ENCODE measurements around the gene HNRNPUL2.
"Not testable (repeated sequence)": the region's sequence is repeated elsewhere in the genome, so short reads cannot be mapped to it uniquely, and the experiment has no call there.

The HNRNPUL2 gene

DNA sequence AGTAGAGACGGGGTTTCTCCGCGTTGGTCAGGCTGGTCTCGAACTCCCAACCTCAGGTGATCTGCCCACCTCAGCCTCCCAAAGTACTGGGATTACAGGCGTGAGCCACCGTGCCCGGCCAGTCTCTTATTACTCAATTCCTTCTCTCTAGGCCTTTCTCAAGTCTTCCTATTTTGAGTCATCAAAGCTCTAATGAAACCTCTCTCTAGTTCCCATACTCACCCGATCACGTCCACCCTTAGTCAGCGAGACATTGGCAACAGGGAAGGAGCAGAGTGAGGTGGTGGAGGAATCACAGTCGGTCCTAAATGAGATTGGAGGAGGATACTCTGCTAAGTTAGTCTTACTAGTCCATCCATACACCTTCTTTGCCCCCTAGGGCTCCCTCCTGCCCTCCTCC is 25.0 kb downstream of the HNRNPUL2 start:
- no peak for DNase-seq

DNA sequence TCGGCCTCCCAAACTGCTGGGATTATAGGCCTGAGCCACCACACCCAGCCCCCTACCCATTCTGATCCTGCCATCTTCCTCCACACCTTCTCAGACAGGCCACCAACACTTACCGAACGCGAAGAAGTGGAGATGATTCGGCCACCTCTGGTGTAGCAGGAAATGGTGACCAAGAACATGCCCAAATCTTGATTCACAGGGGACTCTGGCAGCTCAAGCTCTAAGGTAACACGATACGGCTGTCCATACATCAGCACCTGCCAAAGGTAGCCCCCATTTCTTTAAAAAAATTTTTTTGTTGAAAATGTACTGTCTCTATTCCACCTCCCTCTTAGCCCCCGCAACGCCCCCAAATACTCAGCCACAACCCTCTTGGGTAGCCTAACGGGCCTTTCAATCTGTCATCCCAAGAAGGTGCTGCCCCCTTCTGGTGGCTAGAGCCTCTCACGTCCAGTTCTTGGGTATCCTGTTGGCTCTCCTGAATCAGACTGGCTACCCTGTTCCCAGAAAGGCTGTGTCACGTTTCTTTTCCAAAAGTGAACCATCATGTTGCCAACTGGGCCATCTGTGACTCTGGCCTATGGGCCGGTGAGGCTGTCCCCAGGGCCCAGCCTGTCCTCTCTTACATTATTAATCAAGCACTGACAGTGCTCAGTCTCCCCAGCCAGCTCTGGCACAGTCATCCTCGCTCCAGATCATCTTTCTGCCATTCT is 32.6 kb downstream of the HNRNPUL2 start:
- DNase-seq, result peak in 13 of 14 donors; percentile 3 to 91 (median 40)

DNA sequence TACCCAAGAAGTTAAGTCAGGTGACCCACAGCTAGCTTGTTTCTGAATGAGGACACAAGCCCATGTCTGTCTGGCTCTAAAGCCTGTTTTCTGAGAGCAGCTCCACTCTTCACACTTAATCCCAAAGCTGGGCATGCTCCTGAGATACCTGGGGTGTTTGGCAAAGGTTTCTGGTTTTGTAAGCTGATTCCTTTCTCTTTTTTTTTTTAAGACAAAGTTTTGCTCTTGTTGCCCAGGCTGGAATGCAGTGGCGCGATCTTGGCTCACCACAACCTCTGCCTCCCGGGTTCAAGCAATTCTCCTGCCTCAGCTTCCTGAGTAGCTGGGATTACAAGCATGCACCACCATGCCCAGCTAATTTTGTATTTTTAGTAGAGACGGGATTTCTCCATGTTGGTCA is 33.6 kb downstream of the HNRNPUL2 start:
- DNase-seq, result not testable (repeated sequence)

DNA sequence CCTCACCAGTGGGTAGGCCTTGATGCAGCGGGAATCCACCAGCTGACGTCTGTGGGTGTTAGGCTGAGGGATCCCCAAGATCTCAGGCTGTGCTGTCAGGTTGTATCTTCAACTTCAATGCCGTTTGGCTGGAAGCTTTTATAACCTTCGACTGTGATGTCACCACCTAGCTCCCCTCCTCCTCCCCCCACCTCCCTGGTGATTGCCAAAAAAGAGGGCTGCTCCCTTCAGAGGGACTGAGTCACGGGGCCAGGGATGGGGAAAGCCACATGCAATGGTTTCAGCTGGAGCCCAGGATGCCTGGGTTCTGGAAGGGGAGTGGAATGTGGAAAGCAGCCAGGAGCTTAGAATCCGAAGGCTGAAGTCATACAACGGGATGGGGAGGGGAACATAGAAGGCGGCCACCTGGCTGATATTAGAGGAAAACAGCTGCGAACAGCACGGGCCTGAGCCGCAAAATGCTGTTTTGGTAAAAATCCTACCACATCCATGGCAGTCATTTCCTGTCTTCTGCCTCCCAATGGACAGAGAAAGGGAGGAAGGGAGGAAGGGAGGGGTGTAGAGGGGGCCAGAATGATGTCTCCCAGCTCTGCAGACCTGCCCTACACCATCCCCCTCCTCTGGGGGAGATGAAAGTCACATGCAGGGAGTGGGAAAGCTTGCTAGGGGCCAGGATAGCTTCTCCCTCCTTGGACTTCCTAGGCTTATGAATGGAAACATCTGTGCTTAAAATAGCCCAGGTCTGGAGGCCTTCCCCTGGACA is 37.7 kb downstream of the HNRNPUL2 start, which contains the start of gene LRRN4CL:
Gene LRRN4CL, minus strand, starts transcription at position 110 of the 763 bp plus-strand sequence. CDS start 1,022 bp downstream, outside the sequence.
- peak in 2 of 14 donors; percentile 19 to 32 for DNase-seq

DNA sequence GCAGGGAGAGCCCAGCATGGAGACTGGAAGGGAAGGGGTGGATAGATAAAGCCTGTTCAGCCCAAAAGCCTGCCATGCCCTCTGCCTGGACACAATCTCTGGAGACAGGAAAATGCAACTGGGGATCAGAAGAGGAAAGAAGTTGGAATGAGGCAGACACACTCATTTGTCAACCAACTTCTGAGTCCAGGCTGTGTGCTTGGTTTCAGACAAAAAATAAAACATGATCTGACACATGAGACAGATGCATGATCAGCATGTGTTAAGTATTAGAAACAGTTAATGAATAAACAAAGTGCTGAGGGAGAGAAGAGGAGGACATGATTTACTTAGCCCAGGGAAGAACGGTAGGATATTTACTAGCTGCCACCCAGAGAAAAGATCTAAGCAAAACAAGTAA is 38.8 kb downstream of the HNRNPUL2 start:
- no peak for DNase-seq

DNA sequence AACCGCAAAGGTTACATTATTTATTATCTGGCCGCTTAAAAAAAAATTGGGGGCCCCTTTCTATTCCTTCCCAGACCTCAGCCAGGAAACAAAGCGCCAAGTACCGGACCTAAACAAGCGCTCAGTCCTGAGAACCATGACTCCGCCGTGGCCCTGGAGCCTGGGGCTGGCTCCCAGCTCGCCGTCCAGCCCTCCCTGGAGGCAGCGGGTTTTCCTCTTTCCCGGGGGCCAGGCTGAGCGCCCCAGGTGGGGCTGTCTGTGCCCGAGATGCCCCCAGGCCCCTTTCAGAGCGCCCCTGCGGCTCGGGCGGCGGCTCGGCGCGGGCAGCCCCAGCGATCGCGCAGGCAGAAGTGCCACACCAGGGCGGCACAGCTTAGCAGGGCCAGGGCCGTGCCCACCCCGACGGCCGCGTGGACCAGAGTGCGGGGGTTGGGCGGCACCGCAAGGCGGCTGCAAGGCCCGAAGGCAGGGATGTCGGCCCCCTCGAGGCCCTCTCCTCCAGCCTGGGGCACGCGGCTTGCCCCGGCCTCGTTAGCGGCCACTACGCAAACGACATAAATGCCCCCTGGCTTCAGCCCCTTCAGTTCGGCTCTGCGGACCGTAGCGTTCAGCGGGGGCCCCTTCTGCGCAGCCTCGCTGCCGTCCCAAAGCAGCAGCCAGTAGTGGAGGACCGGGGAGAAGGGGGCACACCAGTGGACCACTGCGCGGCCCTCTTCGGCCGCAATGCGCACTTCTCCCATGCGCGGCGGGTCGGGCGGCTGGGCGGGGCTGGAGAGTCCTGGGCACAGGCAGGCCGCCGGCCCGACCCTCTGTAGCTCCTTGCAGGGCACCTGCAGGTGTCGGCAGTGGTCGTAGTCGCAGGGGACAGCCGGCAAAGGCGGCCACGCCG is 39.5 kb downstream of the HNRNPUL2 start:
- no peak for DNase-seq

DNA sequence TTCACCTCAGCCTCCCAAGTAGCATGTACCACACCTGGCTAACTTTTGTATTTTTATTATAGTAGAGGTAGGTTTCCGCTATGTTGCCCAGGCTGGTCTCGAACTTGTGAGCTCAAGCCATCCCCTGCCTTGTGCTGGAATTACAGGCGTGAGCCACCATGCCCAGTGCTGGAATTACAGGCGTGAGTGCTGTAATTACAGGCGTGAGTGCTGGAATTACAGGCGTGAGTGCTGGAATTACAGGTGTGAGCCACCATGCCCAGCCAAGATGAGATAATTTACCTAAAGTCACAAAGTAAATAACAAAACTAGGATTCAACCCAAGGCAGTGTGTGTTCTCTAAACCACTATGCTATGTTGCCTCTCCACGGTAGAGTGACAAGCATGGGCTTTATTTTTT is 44.7 kb downstream of the HNRNPUL2 start:
- no peak for DNase-seq

DNA sequence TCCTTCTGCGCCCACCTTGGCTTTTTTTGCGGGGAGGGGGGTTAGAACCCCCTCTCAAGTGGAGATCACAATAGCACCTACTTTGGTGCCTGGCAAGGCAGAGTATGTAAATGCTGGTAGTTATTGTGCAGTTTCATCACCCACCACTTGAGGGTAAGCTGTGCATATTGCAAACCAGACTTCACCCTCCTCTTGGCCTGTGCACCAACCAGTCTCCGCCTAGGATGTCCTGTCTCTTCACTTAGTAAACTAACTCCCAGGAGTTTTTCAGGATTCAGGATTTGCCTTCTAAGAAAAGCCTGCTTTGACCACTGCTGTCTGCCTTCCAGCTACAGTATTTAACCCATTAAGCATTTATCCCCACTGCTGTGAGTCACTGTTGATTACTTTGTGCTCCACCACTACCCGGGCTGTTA is 46.4 kb downstream of the HNRNPUL2 start:
- no peak for DNase-seq

DNA sequence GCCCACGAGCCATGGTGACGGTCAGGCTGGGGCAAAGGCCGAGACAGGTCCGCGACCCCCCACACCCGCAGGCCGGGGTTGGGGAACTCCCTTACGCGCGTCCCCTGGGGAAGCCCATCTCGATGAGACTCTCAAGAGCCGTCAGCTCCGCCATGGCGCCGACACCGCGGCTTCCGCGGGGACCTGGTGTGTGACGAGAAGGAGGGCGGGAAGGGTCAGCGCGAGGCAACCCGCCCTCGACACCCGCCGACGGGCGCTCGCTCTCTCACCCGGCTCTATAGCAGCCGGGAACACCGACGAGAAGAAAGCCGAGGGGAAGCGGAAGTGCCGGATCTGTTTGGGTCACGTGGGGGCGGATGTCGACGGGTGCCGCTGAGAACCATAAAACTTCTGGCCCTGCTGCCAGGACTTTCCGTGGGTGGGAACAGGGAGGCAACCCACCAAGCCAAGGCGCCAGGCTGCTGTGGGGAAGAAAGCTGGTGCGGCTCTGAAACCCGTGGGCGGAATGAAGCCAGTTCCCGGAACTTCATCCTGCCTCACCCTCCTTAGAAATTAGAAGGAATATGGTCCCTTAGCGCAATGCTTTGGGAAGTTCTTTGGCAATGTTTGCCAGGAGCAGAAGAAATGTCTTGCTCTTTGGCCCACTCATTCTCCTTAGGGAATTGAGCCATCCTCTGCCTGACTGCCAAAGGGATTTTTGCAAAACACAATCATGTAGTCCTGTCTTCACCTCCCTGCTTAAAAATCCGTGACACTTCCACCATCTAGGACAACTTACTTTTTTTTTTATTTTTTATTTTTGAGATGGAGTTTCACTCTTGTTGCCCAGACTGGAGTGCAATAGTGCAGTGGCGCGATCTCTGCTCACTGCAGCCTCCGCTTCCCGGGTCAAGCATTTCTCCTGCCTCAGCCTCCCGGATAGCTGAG is 48.2 kb downstream of the HNRNPUL2 start, which contains the start of gene UBXN1:
Gene UBXN1, minus strand, starts transcription at position 304 of the 927 bp plus-strand sequence. Its CDS starts 150 bp downstream, at position 154.
- DNase-seq, result peak; percentile 68 to 91 (median 84)

DNA sequence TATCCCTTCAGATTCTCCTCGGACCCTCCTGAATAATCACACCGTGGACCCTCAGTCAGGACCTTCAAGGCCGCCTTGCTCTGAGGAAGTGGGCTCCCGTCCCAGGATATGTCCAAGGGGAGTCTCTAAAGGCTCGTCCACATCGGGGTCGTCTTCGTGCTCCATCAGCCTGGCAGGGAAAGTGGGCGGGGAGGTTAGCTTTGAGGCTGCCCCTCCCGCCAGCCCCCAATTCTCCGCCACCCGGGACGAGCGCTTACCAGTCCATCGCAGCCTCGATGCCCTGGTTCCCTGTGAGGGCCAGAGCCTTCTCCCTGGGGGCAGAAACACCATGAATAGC is 48.9 kb downstream of the HNRNPUL2 start:
- DNase-seq, result peak in 1 of 14 donors; percentile 31

DNA sequence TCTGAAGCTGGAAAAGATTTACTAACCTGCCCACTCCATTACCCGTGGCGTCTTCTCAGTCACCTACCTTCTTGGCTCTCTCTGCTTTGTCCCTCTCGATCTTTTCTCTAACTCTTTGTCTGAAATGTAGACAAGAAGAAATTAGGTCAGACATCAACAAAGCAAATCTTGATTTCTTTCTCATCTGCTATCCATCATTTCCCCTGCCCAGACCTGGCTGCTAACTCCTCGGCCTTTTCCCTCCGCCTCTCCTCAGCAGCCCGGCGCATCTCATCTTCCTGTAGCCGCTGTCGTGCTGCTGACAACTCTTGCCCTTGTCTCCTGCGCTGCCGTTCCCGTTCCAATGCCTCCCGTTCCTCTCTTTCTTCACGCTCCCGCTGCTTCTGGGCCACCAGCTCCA is 49.5 kb downstream of the HNRNPUL2 start:
- no peak for DNase-seq

DNA sequence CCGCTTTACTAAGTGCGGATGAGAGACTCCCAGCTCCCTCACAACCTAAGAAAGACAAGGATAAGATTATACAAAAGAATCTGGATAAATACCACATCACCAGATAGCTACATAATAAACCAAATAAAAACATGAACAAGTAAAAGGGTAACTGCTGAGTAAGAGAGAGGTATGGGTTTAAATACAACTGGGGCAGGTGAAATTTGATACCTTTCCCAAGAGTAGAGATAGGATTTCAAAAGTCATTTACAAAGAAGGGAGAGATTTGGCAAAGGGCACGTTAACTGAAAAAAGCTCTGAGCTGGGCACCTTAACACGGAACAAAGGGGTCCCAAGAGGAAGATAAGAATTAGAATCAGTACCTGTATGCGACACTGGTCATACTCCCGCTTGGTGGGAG is 50.1 kb downstream of the HNRNPUL2 start:
- no peak for DNase-seq

DNA sequence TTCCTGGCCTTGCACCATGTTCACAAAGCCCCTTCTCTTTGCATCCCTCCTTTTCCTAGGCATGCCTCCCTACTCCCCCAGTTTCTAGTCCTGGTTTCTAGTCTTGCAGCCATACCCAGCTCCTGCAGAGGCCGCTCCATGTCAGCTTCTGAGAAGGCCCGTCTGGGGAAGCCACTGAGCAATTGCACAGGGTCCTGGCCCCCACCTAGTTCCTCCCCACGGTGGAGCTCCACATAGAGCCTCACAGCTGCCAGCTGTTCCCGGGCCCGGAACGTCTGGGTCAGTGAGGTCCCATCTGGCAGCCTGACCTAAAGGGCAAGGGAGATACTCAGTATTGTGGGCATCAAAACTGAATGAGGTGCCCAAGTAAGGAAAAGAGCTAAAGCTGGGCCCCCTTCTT is 50.6 kb downstream of the HNRNPUL2 start:
- no peak for DNase-seq

DNA sequence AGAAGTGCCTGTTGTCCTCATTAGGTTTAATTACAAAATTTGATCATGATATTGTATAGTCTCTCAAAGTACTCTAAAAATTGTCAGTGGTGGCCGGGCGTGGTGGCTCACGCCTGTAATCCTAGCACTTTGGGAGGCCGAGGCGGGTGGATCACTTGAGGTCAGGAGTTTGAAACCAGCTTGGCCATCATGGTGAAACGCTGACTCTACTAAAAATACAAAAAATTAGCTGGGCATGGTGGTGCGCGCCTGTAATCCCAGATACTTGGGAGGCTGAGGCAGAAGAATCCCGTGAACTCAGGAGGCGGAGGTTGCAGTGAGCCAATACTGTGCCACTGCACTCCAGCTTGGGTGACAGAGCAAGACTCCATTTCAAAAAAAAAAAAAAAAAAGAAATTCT is 51.8 kb downstream of the HNRNPUL2 start:
- DNase-seq, result not testable (repeated sequence)

DNA sequence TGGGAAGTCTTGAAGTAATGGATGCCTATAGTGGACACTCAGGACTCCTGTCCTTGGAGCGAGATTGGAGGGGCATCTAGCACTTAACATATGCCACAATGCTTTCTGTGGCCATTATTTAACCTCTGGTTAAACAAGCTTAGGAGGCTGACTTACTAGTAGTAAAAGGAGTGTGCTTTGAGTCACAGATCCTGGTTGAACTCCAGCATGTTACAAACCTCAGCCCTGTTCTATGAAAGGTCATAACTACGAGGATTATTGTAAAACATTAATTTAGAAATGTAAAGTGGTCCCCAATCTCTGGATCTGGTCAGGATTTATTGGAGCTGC is 54.1 kb downstream of the HNRNPUL2 start:
- no peak for DNase-seq

DNA sequence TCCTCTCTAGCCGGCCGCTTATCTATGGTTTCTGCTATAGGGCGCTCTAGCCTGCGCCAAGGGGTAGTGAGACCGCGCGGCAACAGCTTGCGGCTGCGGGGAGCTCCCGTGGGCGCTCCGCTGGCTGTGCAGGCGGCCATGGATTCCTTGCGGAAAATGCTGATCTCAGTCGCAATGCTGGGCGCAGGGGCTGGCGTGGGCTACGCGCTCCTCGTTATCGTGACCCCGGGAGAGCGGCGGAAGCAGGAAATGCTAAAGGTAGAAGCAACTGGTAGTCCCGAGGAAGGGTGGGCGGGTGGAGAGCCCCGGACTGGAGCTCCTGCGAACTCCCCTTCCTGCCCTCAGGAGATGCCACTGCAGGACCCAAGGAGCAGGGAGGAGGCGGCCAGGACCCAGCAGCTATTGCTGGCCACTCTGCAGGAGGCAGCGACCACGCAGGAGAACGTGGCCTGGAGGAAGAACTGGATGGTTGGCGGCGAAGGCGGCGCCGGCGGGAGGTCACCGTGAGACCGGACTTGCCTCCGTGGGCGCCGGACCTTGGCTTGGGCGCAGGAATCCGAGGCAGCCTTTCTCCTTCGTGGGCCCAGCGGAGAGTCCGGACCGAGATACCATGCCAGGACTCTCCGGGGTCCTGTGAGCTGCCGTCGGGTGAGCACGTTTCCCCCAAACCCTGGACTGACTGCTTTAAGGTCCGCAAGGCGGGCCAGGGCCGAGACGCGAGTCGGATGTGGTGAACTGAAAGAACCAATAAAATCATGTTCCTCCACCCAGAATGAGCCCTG is 55.5 kb downstream of the HNRNPUL2 start, which contains the start of the genes LBHD1 and UQCC3:
Gene LBHD1, minus strand, starts transcription at position 660 of the 782 bp plus-strand sequence. CDS start 2,236 bp downstream, outside the sequence.
Gene UQCC3, plus strand, starts transcription at position 66 of the 782 bp plus-strand sequence. Its CDS starts 73 bp downstream, at position 139.
- peak in 13 of 14 donors; percentile 53 to 91 (median 74) for DNase-seq

DNA sequence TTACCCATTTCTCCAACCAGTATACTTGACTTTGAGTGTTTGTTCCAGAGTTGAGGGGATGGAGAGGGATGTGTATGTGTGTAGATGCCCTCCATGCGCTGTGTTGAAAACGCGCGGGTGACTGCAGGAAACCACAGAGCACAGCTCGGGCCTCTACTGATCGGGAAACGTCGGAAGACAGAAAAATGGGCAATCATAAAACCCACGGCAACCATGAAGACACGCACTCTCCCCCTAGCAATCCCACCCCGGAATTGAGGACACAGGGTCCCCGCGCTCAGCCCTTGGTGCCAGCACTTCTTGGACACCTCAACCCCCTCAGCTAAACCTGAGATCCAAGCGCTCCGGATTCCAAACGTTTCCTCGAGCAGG is 56.0 kb downstream of the HNRNPUL2 start:
- no peak for DNase-seq

DNA sequence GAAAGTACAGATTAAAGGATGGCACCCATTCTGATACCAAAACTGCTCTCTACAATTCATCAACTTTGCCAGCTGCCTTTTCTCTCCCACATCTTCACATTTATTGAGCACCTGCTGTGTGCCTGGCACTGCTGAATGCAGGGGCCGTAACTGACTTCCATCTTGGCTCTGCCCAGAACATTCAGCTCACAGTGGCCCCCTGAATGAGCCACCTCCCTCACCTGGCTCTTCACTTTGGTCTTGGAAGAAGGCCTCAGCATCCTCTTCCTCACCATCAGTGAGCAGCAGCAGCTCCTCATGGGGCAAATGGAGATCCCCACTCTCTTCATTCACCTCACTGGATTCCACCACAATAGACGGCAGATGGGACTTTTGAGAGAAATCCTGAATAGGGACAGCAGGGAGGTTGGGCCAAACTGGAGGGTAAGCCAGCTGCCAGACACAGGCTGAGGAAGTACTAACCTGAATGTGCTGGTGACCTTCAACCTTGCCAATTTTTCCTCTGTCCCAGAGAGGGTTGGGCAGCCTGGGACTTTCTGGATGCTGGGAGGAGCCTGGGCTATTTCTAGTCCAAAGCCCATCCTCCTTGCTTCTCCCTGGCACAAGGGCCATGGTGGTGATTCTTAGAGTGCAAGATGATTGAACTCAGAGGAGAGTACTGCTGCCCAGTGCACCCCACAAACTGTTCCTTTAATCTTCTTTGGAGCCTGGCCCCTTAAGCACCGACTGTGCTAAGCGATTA is 57.7 kb downstream of the HNRNPUL2 start:
- DNase-seq, result no peak

DNA sequence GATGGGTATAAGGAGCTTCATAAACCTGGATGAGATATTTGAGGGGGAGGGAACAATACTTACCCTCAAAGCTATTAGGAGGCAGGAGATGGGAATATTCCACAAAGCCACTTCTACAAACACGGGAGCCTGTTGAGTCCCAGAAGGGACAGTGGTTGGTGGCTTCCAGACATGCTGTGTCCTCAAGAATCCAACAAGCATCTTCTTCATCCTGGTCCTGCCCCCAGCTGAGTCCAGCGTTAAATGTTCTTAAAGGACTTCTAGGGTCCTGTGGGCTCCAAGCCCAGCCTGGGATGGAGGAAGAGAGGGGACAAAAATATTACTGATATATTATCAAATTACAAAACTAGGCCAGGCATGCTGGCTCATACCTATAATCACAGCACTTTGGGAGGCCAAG is 59.8 kb downstream of the HNRNPUL2 start:
- no peak for DNase-seq
